A549 (cell line): ENCODE results near the gene CMC2. TPM values are rescaled to one million over a fixed set of nuclear protein-coding genes. Genes with fewer than 3 reads are reported as not detected.

Experiments used
- ATAC-seq, 2 experiments: fragments of 200-7000 bp in 1 of 2; fragments of >200 bp in 1 of 2; cut with Nextera tagmentation in 1 of 2; cut with Tn5 transposase in 1 of 2; 3 replicates each; pipeline versions ENCODE4 v1.8.0 to v1.9.1; 2018 to 2020; ENCODE audit warnings: mild to moderate bottlenecking in 1 of 2, moderate library complexity in 1 of 2
- CTCF ChIA-PET: fragments of 300-600 bp; sonication (Branson Sonifier 250); formaldehyde crosslinking; extraction: SDS; loops from one replicate; lab custom pipeline; 2021; ENCODE audit warnings: antibody characterized with exemption, inconsistent platforms; lab: Yijun Ruan, JAX
- POLR2A ChIA-PET: fragments of 350-600 bp; formaldehyde crosslinking; extraction: SDS; loops from one replicate; lab custom pipeline; 2021; ENCODE audit warnings: antibody characterized with exemption, inconsistent platforms; lab: Yijun Ruan, JAX
- DNase-seq, 2 experiments: peaks; one replicate each; pipeline versions ENCODE4 v3.0.0 to v3.0.0-alpha.2; 2011 to 2016; ENCODE audit warnings: low read depth in 1 of 2, low spot score in 1 of 2
- FAIRE-seq: peaks from 2 replicates; lab custom pipeline; 2011; peaks lifted over from hg19 to GRCh38; lab: Jason Lieb, UNC
- H3K27ac ChIP-seq, 2 experiments: fragments of >200 bp; sonication (Bioruptor Twin); formaldehyde crosslinking; 3 replicates each; pipeline ENCODE4 v1.5.1; 2016 to 2017
- H3K4me1 ChIP-seq: fragments of >200 bp; sonication (Bioruptor Twin); formaldehyde crosslinking; 3 replicates; pipeline ENCODE4 v1.6.1; 2016
- H3K4me2 ChIP-seq: fragments of >200 bp; sonication (Bioruptor Twin); formaldehyde crosslinking; 3 replicates; pipeline ENCODE4 v1.6.1; 2016
- H3K4me3 ChIP-seq: fragments of >200 bp; sonication (Bioruptor Twin); formaldehyde crosslinking; 3 replicates; pipeline ENCODE4 v1.5.1; 2016
- H3K9me3 ChIP-seq: fragments of >200 bp; sonication (Bioruptor Twin); formaldehyde crosslinking; 3 replicates; pipeline ENCODE4 v1.6.1; 2016
- BCL3 ChIP-seq: fragments of >200 bp; sonication (Bioruptor Twin); formaldehyde crosslinking; IDR thresholded peaks from 3 replicates; pipeline ENCODE4 v1.6.1; 2016
- BHLHE40 ChIP-seq: IDR thresholded peaks from 2 replicates; pipeline ENCODE4 v1.6.1; 2012; ENCODE audit warnings: low read depth, low read length, inconsistent platforms
- CBX8 ChIP-seq: fragments of 200-600 bp; sonication (generic); IDR thresholded peaks from 2 replicates; pipeline ENCODE4 v1.6.1; 2016
- CHD4 ChIP-seq: fragments of 200-600 bp; sonication (generic); IDR thresholded peaks from 2 replicates; pipeline ENCODE4 v1.6.1; 2016; ENCODE audit warnings: antibody characterized with exemption, mild to moderate bottlenecking, borderline replicate concordance
- EHMT2 ChIP-seq: fragments of 200-600 bp; sonication (generic); IDR thresholded peaks from 2 replicates; pipeline ENCODE4 v1.6.1; 2016; ENCODE audit warnings: antibody characterized with exemption, low read depth, mild to moderate bottlenecking, moderate library complexity
- ESRRA ChIP-seq: fragments of 150-350 bp; IDR thresholded peaks from 2 replicates; pipeline ENCODE4 v1.6.1; 2014; ENCODE audit warnings: mild to moderate bottlenecking, low read length, borderline replicate concordance
- GATA3 ChIP-seq: IDR thresholded peaks from 2 replicates; pipeline ENCODE4 v1.6.1; 2012; ENCODE audit warnings: borderline replicate concordance
- KDM1A ChIP-seq: fragments of 200-600 bp; sonication (generic); IDR thresholded peaks from 2 replicates; pipeline ENCODE4 v1.6.1; 2016; ENCODE audit warnings: low read depth, mild to moderate bottlenecking
- KDM5A ChIP-seq: fragments of 200-600 bp; sonication (generic); IDR thresholded peaks from 2 replicates; pipeline ENCODE4 v1.6.1; 2016; ENCODE audit warnings: antibody characterized with exemption, mild to moderate bottlenecking
- MAX ChIP-seq: IDR thresholded peaks from 2 replicates; pipeline ENCODE4 v1.6.1; 2012
- MAZ ChIP-seq: fragments of 150-350 bp; IDR thresholded peaks from 2 replicates; pipeline ENCODE4 v1.6.1; 2014; ENCODE audit warnings: antibody characterized with exemption, low read depth, low read length, borderline replicate concordance
- NFE2L2 ChIP-seq: fragments of 150-350 bp; conservative IDR thresholded peaks from 2 replicates; pipeline ENCODE4 v1.6.1; 2014; ENCODE audit warnings: low read length
- NPAS2 ChIP-seq: fragments of 250-450 bp; sonication (Bioruptor Pico); IDR thresholded peaks from 2 replicates; pipeline ENCODE4 v1.8.0; 2022; ENCODE audit warnings: mild to moderate bottlenecking, moderate library complexity, borderline replicate concordance
- PBX3 ChIP-seq: IDR thresholded peaks from 2 replicates; pipeline ENCODE4 v1.6.1; 2012
- PHF8 ChIP-seq: fragments of 200-600 bp; sonication (generic); IDR thresholded peaks from 2 replicates; pipeline ENCODE4 v1.6.1; 2016; ENCODE audit warnings: low read depth, mild to moderate bottlenecking, antibody characterized with exemption, moderate library complexity, borderline replicate concordance
- POLR2A ChIP-seq: IDR thresholded peaks from 2 replicates; pipeline ENCODE4 v1.6.1; 2012; ENCODE audit warnings: mild to moderate bottlenecking, low read length
- REST ChIP-seq: fragments of 200-600 bp; sonication (generic); IDR thresholded peaks from 2 replicates; pipeline ENCODE4 v1.6.1; 2016; ENCODE audit warnings: antibody characterized with exemption, mild to moderate bottlenecking, moderate library complexity
- SMC3 ChIP-seq: fragments of >200 bp; sonication (Bioruptor Twin); formaldehyde crosslinking; IDR thresholded peaks from 3 replicates; pipeline ENCODE4 v1.6.1; 2018; ENCODE audit warnings: inconsistent platforms
- ZC3H11A ChIP-seq: fragments of 450-650 bp; IDR thresholded peaks from 2 replicates; pipeline ENCODE4 v1.6.1; 2014; ENCODE audit warnings: antibody characterized with exemption, mild to moderate bottlenecking
- WGBS: methylation state at CpG from one replicate; pipeline ENCODE4 v1.1.6; 2017; ENCODE audit errors: missing lambda C conversion rate; 5-methylcytosine and 5-hydroxymethylcytosine counted together
- polyA plus RNA-seq, 4 experiments: library from polyadenylated mRNA; depleted of rRNA in 3 of 4; stranded (reverse); fragments of >200 nt; fragmentation: RNase III in 1 of 4; extraction: RNeasy Plus Mini Kit Qiagen cat#74134 plus additional on column Dnase treatment in 1 of 4; gene quantifications; 2 replicates in 3 of 4; 3 replicates in 1 of 4; pipeline ENCODE4 v1.2.3, GENCODE V29; 2011 to 2017

Gene CMC2
- polyA plus RNA-seq, 2 of the 4 experiments (the other 2 are of a cell fraction), result 143 to 207 TPM

- DNase-seq, result no peak
- no peaks in the 10 kb centered on the region for H3K4me1 ChIP-seq
- ChIA-PET CTCF (no interaction called here), POLR2A (no interaction called here)
- no peak overlapping the region for H3K4me3 ChIP-seq
- WGBS, result 57% methylated on average over 4 of the region's 4 CpGs
- no peak overlapping the region for H3K27ac ChIP-seq
- ATAC-seq, result no peak
- no peaks in the 10 kb centered on the region for H3K9me3 ChIP-seq
- no peak for FAIRE-seq
- no peak overlapping the region for H3K4me2 ChIP-seq
- TF ChIP-seq SMC3 (no peak), CHD4 (no peak), NFE2L2 (no peak), KDM1A (no peak), KDM5A (no peak), EHMT2 (no peak), NPAS2 (no peak), PBX3 (no peak), MAX (no peak), BCL3 (no peak), REST (no peak), POLR2A (no peak), GATA3 (no peak), CBX8 (no peak), MAZ (no peak)
These were observed 60.2 kb downstream of the CMC2 start for GRCh38 chr16:80946481-80946880.

- 82% methylated on average over 7 of the region's 7 CpGs for WGBS
- Histone ChIP-seq H3K4me1 (no peaks in the 10 kb centered on the region), H3K27ac (no peak overlapping the region), H3K4me3 (no peak overlapping the region), H3K4me2 (no peak overlapping the region), H3K9me3 (no peaks in the 10 kb centered on the region)
- POLR2A ChIA-PET, result interaction anchor here (0.6 kb wide), 1 partner anchor 13 kb away, joined by 3 read pairs; no protein-coding TSS in a partner anchor
- no peak for ATAC-seq
- no peak for FAIRE-seq
- TF ChIP-seq PHF8, result no peak
- TF ChIP-seq REST, result no peak
- TF ChIP-seq BHLHE40, result no peak
- no peak for TF ChIP-seq SMC3
- TF ChIP-seq ESRRA, result no peak
- peak; percentile 87 for TF ChIP-seq ZC3H11A
- CTCF ChIA-PET, result interaction anchor here (1.4 to 2.4 kb wide), 2 partner anchors 19 to 95 kb away, joined by 6 to 7 read pairs; partner anchors contain the start of gene ATMIN
- DNase-seq, result no peak
These were observed 66.4 kb downstream of the CMC2 start for GRCh38 chr16:80940069-80940856.
